Karpas-422 (cell line): ENCODE results near the gene OSTF1. TPM values are rescaled to one million over a fixed set of nuclear protein-coding genes. Genes with fewer than 3 reads are reported as not detected.

Experiments
- DNase-seq: peaks from one replicate; pipeline ENCODE4 v3.0.0-alpha.2; 2015
- H2AFZ ChIP-seq: fragments of 200-600 bp; sonication (generic); 2 replicates; pipeline ENCODE4 v1.6.1; 2014; ENCODE audit warnings: antibody characterized with exemption, low read length, mixed read lengths
- H3K27ac ChIP-seq: fragments of 200-600 bp; sonication (generic); 2 replicates; pipeline ENCODE4 v1.5.1; 2014; ENCODE audit warnings: mild to moderate bottlenecking, low read length, moderate library complexity
- H3K27me3 ChIP-seq: fragments of 200-600 bp; sonication (generic); 2 replicates; pipeline ENCODE4 v1.6.1; 2014; ENCODE audit warnings: low read length, mixed read lengths
- H3K36me3 ChIP-seq: fragments of 200-600 bp; sonication (generic); 2 replicates; pipeline ENCODE4 v1.6.1; 2014; ENCODE audit warnings: low read length, mixed read lengths; ENCODE audit not compliant: insufficient read depth
- H3K4me1 ChIP-seq: fragments of 200-600 bp; sonication (generic); 2 replicates; pipeline ENCODE4 v1.6.1; 2014; ENCODE audit warnings: mild to moderate bottlenecking, low read length, mixed read lengths
- H3K4me2 ChIP-seq: fragments of 200-600 bp; sonication (generic); 2 replicates; pipeline ENCODE4 v1.6.1; 2014; ENCODE audit warnings: low read length, low read depth, mild to moderate bottlenecking; ENCODE audit not compliant: poor library complexity, severe bottlenecking
- H3K4me3 ChIP-seq: fragments of 200-600 bp; sonication (generic); 2 replicates; pipeline ENCODE4 v1.5.1; 2014; ENCODE audit warnings: mild to moderate bottlenecking, antibody characterized with exemption, low read length, mixed read lengths
- H3K79me2 ChIP-seq: fragments of 200-600 bp; sonication (generic); 2 replicates; pipeline ENCODE4 v1.6.1; 2014; ENCODE audit warnings: mild to moderate bottlenecking, low read length, mixed read lengths
- H3K9ac ChIP-seq: fragments of 200-600 bp; sonication (generic); 2 replicates; pipeline ENCODE4 v1.6.0; 2014; ENCODE audit warnings: low read length
- H3K9me2 ChIP-seq: fragments of 200-600 bp; sonication (generic), shearing (Covaris generic); replicated peaks from 2 replicates; pipeline ENCODE4 v1.6.0; 2014; ENCODE audit warnings: mild to moderate bottlenecking, low read length, moderate library complexity; ENCODE audit not compliant: insufficient read depth
- H3K9me3 ChIP-seq: fragments of 300-700, 200-600 bp; sonication (generic); 2 replicates; pipeline ENCODE4 v1.6.1; 2014; ENCODE audit warnings: low read length, mixed read lengths
- H4K20me1 ChIP-seq: fragments of 200-600 bp; sonication (generic); 2 replicates; pipeline ENCODE4 v1.6.1; 2014; ENCODE audit warnings: mild to moderate bottlenecking, antibody characterized with exemption, low read length, low read depth; ENCODE audit not compliant: insufficient read depth
- total RNA-seq: library from RNA; depleted of rRNA; stranded (reverse); fragments of >200 nt; shearing (Covaris generic); gene quantifications from 2 replicates; pipeline ENCODE4 v1.2.3, GENCODE V29; 2014; ENCODE audit warnings: low replicate concordance

OSTF1 gene
- total RNA-seq, 1 experiment from 2014 or later = 56.1 TPM

DNA sequence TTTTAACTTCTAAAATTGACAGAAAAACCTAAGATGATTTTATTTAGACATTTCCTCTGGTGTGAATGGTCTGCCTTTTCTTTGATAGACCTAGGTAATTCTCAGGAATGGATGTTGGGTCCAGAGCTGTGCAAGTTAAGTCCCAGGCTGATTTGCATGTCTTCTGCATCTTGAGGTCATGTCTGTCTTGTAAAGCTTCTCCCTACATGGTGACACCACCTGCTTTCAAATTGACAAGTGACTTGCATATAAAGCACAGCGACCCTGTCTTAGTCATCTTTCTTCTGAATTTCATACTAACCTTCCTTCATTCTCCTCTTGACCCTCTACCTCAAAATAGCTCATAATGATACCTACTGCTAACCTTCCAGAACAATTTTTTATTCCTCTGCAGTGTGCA, 29.2 kb downstream of the OSTF1 start:
- Histone ChIP-seq H3K9ac (no peak overlapping the region), H3K9me3 (no peaks in the 10 kb centered on the region), H3K4me2 (no peak overlapping the region), H3K4me1 (peaks cover 10% of the 10 kb centered on the region), H4K20me1 (no peaks in the 10 kb centered on the region), H3K27ac (no peak overlapping the region), H3K9me2 (no peaks in the 10 kb centered on the region), H3K79me2 (peaks cover 85% of the 10 kb centered on the region), H3K27me3 (no peaks in the 10 kb centered on the region), H3K36me3 (peaks cover 3% of the 10 kb centered on the region; the same call in 1 of the 2 replicates), H3K4me3 (no peak overlapping the region), H2AFZ (no peak overlapping the region)
- no peak for DNase-seq

DNA sequence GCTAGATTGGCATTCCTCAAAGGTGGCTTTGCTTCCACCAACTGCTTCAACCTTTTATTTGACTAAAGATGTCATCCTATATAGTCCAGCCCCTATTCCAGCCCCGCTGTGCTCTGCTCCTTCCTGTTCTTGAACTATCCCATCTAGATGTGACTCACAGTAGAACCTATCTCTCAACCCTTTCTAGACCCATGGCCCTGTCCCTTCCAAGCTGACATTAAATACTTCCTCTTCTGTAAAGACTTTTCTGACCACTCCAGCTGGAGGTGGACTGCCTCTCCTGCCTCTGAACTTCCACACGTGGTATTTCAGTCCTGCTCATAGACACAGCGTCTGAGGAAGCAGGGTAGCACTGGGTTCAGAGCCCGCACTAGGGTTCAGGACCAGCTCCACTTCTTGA, 32.4 kb downstream of the OSTF1 start:
- H3K9me3 ChIP-seq = no peaks in the 10 kb centered on the region
- H3K36me3 ChIP-seq = peaks cover 3% of the 10 kb centered on the region; the same call in 1 of the 2 replicates
- no peaks in the 10 kb centered on the region for H4K20me1 ChIP-seq
- H3K4me2 ChIP-seq = no peak overlapping the region
- H3K9me2 ChIP-seq = no peaks in the 10 kb centered on the region
- no peak for DNase-seq
- H3K4me1 ChIP-seq = peaks cover 10% of the 10 kb centered on the region
- no peak overlapping the region for H3K9ac ChIP-seq
- peaks cover 82% of the 10 kb centered on the region for H3K79me2 ChIP-seq
- H3K27me3 ChIP-seq = no peaks in the 10 kb centered on the region
- no peak overlapping the region for H2AFZ ChIP-seq
- H3K27ac ChIP-seq = no peak overlapping the region
- no peak overlapping the region for H3K4me3 ChIP-seq

DNA sequence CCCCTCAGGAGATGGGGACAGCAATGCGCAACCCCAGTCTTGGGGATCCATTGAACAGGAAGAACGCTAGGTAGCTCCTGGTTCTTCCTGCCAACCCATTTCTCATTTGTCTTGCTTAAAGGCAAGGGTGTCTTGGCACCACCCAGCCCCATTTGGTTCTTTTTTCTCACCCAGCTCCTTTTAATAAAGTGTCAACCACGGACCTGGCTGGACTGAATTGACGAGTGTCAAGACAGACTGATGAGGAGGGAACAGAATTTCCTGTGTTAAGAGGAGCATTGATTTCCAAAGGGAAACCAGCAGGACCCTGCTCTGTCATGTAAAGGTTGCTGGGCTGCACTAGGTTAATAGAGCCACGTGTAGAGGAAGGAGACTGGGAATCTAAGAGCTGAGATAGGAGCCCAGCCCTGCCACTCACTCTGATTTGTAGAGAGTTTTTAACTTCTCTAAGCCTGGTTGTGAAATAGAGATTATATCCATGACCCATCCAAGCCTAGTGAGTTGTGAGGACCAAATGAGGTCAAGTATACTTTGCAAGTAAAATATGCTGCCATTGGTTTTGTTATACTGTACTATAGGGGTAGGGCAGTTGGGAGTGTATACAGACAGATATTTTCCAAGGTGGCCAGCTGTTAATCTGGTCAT, 33.7 kb downstream of the OSTF1 start:
- no peaks in the 10 kb centered on the region for H3K9me3 ChIP-seq
- H3K27ac ChIP-seq = no peak overlapping the region
- H3K27me3 ChIP-seq = no peaks in the 10 kb centered on the region
- no peak overlapping the region for H3K9ac ChIP-seq
- H3K4me3 ChIP-seq = no peak overlapping the region
- no peaks in the 10 kb centered on the region for H4K20me1 ChIP-seq
- no peak overlapping the region for H3K4me2 ChIP-seq
- DNase-seq = no peak
- no peaks in the 10 kb centered on the region for H3K9me2 ChIP-seq
- no peak overlapping the region for H2AFZ ChIP-seq
- peaks cover 3% of the 10 kb centered on the region; the same call in 1 of the 2 replicates for H3K36me3 ChIP-seq
- H3K4me1 ChIP-seq = peaks cover 10% of the 10 kb centered on the region
- H3K79me2 ChIP-seq = peaks cover 81% of the 10 kb centered on the region

DNA sequence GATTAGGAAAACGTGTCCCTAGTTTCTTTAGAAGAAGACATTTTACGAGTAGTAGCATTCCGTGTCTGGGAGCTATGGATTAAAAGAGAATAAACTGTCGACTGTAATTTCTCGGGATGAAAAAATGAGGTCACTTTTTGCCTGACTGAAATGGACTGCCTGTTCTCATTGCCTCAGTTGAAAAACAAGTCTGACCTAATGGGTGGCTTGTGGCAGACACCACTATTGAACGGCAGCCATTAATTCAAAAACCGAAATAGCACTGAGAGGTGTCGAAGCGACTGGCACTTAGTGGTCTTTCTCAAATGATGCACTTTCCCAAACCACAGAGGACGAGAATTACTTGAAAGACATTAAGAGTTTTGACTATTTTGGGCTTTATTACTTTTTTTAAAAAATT, 35.4 kb downstream of the OSTF1 start:
- Histone ChIP-seq H3K4me2 (no peak overlapping the region), H3K9me2 (no peaks in the 10 kb centered on the region), H3K36me3 (peaks cover 3% of the 10 kb centered on the region; the same call in 1 of the 2 replicates), H3K27me3 (no peaks in the 10 kb centered on the region), H3K4me1 (peaks cover 5% of the 10 kb centered on the region; the same call in 1 of the 2 replicates), H3K27ac (no peak overlapping the region), H3K9me3 (no peaks in the 10 kb centered on the region), H3K9ac (no peak overlapping the region), H3K79me2 (peaks cover 76% of the 10 kb centered on the region), H3K4me3 (no peak overlapping the region), H2AFZ (no peak overlapping the region), H4K20me1 (no peaks in the 10 kb centered on the region)
- DNase-seq = no peak

DNA sequence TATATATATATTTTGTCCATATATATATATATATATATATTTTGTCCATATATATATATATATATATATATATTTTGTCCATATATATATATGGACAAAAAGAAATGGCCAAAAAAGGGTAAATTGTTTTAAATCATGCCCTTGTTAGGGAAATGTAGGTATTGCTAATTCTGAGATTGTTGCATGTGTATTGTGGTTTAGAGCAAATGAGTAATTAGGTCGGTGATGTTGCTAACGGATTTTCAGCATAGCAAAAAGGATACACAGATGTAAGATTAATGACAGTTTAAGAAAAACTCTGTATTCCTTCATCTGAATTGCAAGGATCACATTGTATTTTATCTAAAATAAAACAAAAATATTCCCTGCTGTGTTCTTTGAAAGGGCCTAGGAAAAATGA, 40.2 kb downstream of the OSTF1 start:
- no peak overlapping the region for H2AFZ ChIP-seq
- H3K79me2 ChIP-seq = peaks cover 45% of the 10 kb centered on the region
- no peaks in the 10 kb centered on the region for H4K20me1 ChIP-seq
- H3K27me3 ChIP-seq = no peaks in the 10 kb centered on the region
- no peaks in the 10 kb centered on the region for H3K9me3 ChIP-seq
- no peaks in the 10 kb centered on the region for H3K36me3 ChIP-seq
- no peak overlapping the region for H3K9ac ChIP-seq
- H3K27ac ChIP-seq = no peak overlapping the region
- no peaks in the 10 kb centered on the region for H3K4me1 ChIP-seq
- DNase-seq = no peak
- no peak overlapping the region for H3K4me3 ChIP-seq
- no peak overlapping the region for H3K4me2 ChIP-seq
- H3K9me2 ChIP-seq = no peaks in the 10 kb centered on the region

DNA sequence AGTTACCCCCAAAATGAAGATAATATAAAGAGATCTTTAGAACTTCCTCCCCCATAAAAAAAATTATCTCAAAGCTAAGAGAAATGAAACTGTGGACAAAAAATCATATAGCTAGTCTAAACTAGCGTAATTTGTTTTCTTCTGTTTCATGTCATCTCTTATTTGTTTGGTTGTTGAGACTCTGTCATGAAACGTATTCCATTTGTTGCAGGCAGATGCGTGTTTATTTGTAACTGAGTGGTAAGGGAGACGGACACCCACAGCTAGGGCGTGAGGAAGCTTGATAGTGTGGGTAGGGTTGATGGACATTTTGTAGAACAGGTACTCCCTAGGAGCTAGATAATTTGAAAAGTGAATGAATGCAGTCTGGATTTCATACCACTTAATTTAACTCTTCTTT, 41.9 kb downstream of the OSTF1 start:
- Histone ChIP-seq H3K9me3 (no peaks in the 10 kb centered on the region), H3K27ac (no peak overlapping the region), H3K36me3 (no peaks in the 10 kb centered on the region), H3K9me2 (no peaks in the 10 kb centered on the region), H3K4me2 (no peak overlapping the region), H3K4me1 (no peaks in the 10 kb centered on the region), H3K79me2 (peaks cover 31% of the 10 kb centered on the region), H4K20me1 (no peaks in the 10 kb centered on the region), H2AFZ (no peak overlapping the region), H3K4me3 (no peak overlapping the region), H3K27me3 (no peaks in the 10 kb centered on the region), H3K9ac (no peak overlapping the region)
- no peak for DNase-seq

DNA sequence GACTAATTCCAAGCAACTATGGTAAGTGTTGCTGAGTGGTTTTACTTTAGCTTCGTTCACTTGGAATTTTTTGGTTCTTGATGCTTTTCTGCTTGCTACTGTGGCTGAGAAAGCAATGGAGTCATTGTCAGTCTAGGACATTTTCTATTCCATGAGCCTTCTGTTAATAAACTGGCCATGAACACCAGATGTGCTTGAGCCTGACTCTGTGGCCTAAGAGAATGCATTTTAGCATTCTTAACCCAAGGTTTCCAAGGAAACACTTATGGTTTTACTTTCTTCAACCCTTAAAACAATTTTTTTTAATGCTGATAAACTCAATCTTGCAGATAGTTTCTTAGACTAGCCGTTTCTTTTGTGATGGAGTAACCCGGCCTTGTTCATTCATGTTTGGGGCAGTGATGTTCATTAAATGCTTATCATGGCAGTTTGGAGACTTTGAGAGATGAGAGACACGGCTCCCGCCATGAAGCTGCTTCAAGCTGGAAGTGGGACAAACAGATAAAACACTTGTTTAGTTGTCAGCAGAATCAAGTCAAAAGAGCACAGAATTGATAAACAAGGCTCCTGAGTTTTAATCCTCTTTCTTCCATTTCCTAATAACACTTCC, 42.4 kb downstream of the OSTF1 start:
- DNase-seq = no peak
- Histone ChIP-seq H3K9ac (no peak overlapping the region), H3K4me1 (no peaks in the 10 kb centered on the region), H3K27ac (no peak overlapping the region), H3K27me3 (no peaks in the 10 kb centered on the region), H4K20me1 (no peaks in the 10 kb centered on the region), H3K79me2 (peaks cover 27% of the 10 kb centered on the region), H3K9me3 (no peaks in the 10 kb centered on the region), H3K36me3 (no peaks in the 10 kb centered on the region), H3K9me2 (no peaks in the 10 kb centered on the region), H2AFZ (no peak overlapping the region), H3K4me3 (no peak overlapping the region), H3K4me2 (no peak overlapping the region)

DNA sequence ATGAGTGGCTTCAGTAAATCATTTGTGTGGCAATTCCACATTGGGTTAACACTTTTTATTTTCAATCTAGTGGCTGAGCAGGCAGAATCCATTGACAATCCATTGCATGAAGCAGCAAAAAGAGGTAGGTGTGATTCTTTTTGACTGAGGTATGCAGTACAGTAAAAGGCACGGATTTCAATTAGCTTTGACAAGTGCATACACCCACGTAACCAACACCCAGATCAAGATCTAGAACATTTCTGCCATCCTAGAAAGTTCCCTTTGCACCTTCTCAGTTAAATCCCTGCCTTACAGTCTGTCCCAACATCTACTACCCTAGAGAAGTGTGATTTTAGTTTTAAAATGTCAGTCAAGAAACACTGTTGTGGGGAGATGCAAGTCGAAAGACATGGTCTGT, 43.4 kb downstream of the OSTF1 start:
- Histone ChIP-seq H3K27me3 (no peaks in the 10 kb centered on the region), H3K4me3 (no peak overlapping the region), H3K4me2 (no peak overlapping the region), H3K9me2 (no peaks in the 10 kb centered on the region), H3K9ac (no peak overlapping the region), H3K9me3 (no peaks in the 10 kb centered on the region), H3K79me2 (peaks cover 19% of the 10 kb centered on the region), H3K4me1 (no peaks in the 10 kb centered on the region), H4K20me1 (no peaks in the 10 kb centered on the region), H2AFZ (no peak overlapping the region), H3K27ac (no peak overlapping the region), H3K36me3 (no peaks in the 10 kb centered on the region)
- DNase-seq = no peak
